NCI-H2029 (cell line): ENCODE measurements around the gene DEFB128.

ENCODE experiments used
- DNase-seq: peaks from one replicate; lab custom pipeline; 2025; lab: John Stamatoyannopoulos, UW

DEFB128 gene

GRCh38 chr20:152131-152530 lies 37.4 kb downstream of the DEFB128 start:
- no peak for DNase-seq

DNA sequence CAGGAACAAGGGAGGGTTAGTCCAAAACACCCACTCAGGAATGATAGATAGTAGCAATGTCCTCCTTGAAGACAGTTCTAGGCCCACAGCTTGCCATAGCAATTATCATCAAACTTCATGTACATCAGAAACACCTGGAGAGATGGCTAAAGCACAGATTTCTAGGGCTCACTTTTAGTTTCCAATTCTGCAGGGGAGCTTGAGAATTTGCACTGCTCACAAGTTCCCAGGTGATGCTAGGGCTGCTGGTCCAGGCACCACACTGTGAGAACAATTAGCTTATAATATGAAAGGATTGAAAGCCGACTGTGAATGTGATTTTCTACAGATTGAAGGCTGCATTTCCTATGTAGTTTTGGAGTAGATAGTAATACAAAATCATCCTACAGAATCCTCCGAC lies 43.6 kb downstream of the DEFB128 start:
- no peak for DNase-seq

DNA sequence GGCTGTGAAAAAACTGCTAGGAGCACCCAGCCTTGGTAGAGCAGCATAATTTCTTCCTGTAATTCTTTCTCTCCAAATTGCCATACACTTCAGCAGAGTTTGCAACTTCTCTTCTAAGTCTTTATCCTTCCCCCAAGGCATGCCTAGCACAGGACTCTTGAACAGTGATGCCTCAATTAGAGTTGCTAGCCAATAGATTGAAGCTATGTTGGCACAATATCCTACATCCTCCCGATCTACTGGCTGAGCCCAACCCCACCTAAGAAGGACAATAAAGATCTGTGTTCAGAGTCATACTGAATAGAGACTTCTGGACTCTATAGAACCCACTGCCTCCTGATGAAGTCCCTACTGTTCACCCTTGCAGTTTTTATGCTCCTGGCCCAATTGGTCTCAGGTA lies 47.2 kb downstream of the DEFB128 start, which contains the start of gene DEFB126:
TSS of gene DEFB126 (plus strand) at position 301 of the 400 bp plus-strand sequence. CDS start at position 340, 39 bp downstream.
- no peak for DNase-seq
